GM18867 (cell line): ENCODE measurements around the gene HLA-G.
"Not testable (repeated sequence)": the region's sequence is repeated elsewhere in the genome, so short reads cannot be mapped to it uniquely, and the experiment has no call there.

Experiments
- ATAC-seq: cut with Tn5 transposase; IDR thresholded peaks from one replicate; pipeline ENCODE4 v1.9.1; 2021; ENCODE audit warnings: mild to moderate bottlenecking, moderate library complexity; ENCODE audit not compliant: unreplicated experiment

The HLA-G gene

GRCh38 chr6:29827579-29828470 lies at the start of gene HLA-G:
HLA-G (plus strand) TSS chr6:29827825; CDS start chr6:29827845, 20 bp downstream.
- ATAC-seq: no peak

GRCh38 chr6:29780019-29780698 lies 47.5 kb upstream of the HLA-G start:
- not testable (repeated sequence) for ATAC-seq

- no peak for ATAC-seq
These were observed 38.4 kb upstream of the HLA-G start for GRCh38 chr6:29789176-29789575.

GRCh38 chr6:29790626-29791025 lies 37.0 kb upstream of the HLA-G start:
- no peak for ATAC-seq

GRCh38 chr6:29791162-29791561 lies 36.5 kb upstream of the HLA-G start:
- ATAC-seq: no peak

GRCh38 chr6:29791786-29792122 lies 35.9 kb upstream of the HLA-G start:
- no peak for ATAC-seq

GRCh38 chr6:29792123-29793035 lies 35.2 kb upstream of the HLA-G start:
- ATAC-seq: no peak

GRCh38 chr6:29793036-29793356 lies 34.6 kb upstream of the HLA-G start:
- ATAC-seq: no peak

- ATAC-seq: no peak
These were observed 33.8 kb upstream of the HLA-G start for GRCh38 chr6:29793796-29794195.

GRCh38 chr6:29796026-29796425 lies 31.6 kb upstream of the HLA-G start:
- no peak for ATAC-seq

GRCh38 chr6:29797135-29797534 lies 30.5 kb upstream of the HLA-G start:
- no peak for ATAC-seq

- no peak for ATAC-seq
These were observed 29.7 kb upstream of the HLA-G start for GRCh38 chr6:29797966-29798365.

GRCh38 chr6:29800254-29800653 lies 27.4 kb upstream of the HLA-G start:
- ATAC-seq: no peak

- ATAC-seq: no peak
These were observed 21.2 kb upstream of the HLA-G start for GRCh38 chr6:29806387-29806786.

GRCh38 chr6:29809249-29809648 lies 18.4 kb upstream of the HLA-G start:
- no peak for ATAC-seq

- ATAC-seq: no peak
These were observed 17.3 kb upstream of the HLA-G start for GRCh38 chr6:29810371-29810770.

- ATAC-seq: no peak
These were observed 16.2 kb upstream of the HLA-G start for GRCh38 chr6:29811377-29811776.

- no peak for ATAC-seq
These were observed 14.6 kb upstream of the HLA-G start for GRCh38 chr6:29813066-29813465.

GRCh38 chr6:29813809-29814208 lies 13.8 kb upstream of the HLA-G start:
- ATAC-seq: no peak

GRCh38 chr6:29814379-29815117 lies 13.1 kb upstream of the HLA-G start:
- ATAC-seq: no peak
